WTC11 (cell line): ENCODE measurements around the gene MGAT3. TPM values are rescaled to one million over a fixed set of nuclear protein-coding genes. Genes with fewer than 3 reads are reported as not detected.

Experiments
- CBFB ChIP-seq: sonication (generic); formaldehyde crosslinking; IDR thresholded peaks from 2 replicates; pipeline ENCODE4 v1.8.1; 2022; ENCODE audit warnings: mild to moderate bottlenecking, low read depth, missing genetic modification reagents
- ERG ChIP-seq: fragments of 250-450 bp; sonication (Bioruptor Pico); IDR thresholded peaks from 2 replicates; pipeline ENCODE4 v1.8.0; 2021; ENCODE audit warnings: mild to moderate bottlenecking
- ESRRA ChIP-seq: sonication (generic); formaldehyde crosslinking; IDR thresholded peaks from 2 replicates; pipeline ENCODE4 v1.8.1; 2022; ENCODE audit warnings: mild to moderate bottlenecking, missing genetic modification reagents, borderline replicate concordance
- ETV6 ChIP-seq: sonication (generic); formaldehyde crosslinking; IDR thresholded peaks from 2 replicates; pipeline ENCODE4 v1.8.1; 2022; ENCODE audit warnings: mild to moderate bottlenecking, missing genetic modification reagents
- FOXP1 ChIP-seq: sonication (generic); formaldehyde crosslinking; IDR thresholded peaks from 2 replicates; pipeline ENCODE4 v1.8.0; 2022; ENCODE audit warnings: missing genetic modification reagents, mild to moderate bottlenecking, moderate library complexity, borderline replicate concordance
- KAT7 ChIP-seq: sonication (generic); formaldehyde crosslinking; IDR thresholded peaks from 2 replicates; pipeline ENCODE4 v1.8.1; 2023; ENCODE audit warnings: missing genetic modification reagents, mild to moderate bottlenecking, borderline replicate concordance
- MAX ChIP-seq: sonication (generic); formaldehyde crosslinking; IDR thresholded peaks from 2 replicates; pipeline ENCODE4 v1.8.0; 2022; ENCODE audit warnings: mild to moderate bottlenecking, missing genetic modification reagents
- NFYB ChIP-seq: sonication (generic); formaldehyde crosslinking; conservative IDR thresholded peaks from 2 replicates; pipeline ENCODE4 v1.8.0; 2022; ENCODE audit warnings: low read depth, missing genetic modification reagents
- NR2C2 ChIP-seq: sonication (generic); formaldehyde crosslinking; IDR thresholded peaks from 2 replicates; pipeline ENCODE4 v1.8.0; 2022; ENCODE audit warnings: mild to moderate bottlenecking, missing genetic modification reagents
- NR3C1 ChIP-seq: sonication (generic); formaldehyde crosslinking; conservative IDR thresholded peaks from 2 replicates; pipeline ENCODE4 v1.8.1; 2023; ENCODE audit warnings: low read depth, mild to moderate bottlenecking, missing genetic modification reagents
- PREB ChIP-seq: sonication (generic); formaldehyde crosslinking; IDR thresholded peaks from 2 replicates; pipeline ENCODE4 v1.8.1; 2022; ENCODE audit warnings: mild to moderate bottlenecking, missing genetic modification reagents, moderate library complexity, borderline replicate concordance
- RELA ChIP-seq: sonication (generic); formaldehyde crosslinking; IDR thresholded peaks from 2 replicates; pipeline ENCODE4 v1.8.1; 2022; ENCODE audit warnings: missing genetic modification reagents, mild to moderate bottlenecking, borderline replicate concordance
- SMAD3 ChIP-seq: sonication (generic); formaldehyde crosslinking; IDR thresholded peaks from 2 replicates; pipeline ENCODE4 v1.8.0; 2022; ENCODE audit warnings: missing genetic modification reagents, mild to moderate bottlenecking, borderline replicate concordance
- SOX15 ChIP-seq: fragments of 250-450 bp; sonication (Bioruptor Pico); IDR thresholded peaks from 2 replicates; pipeline ENCODE4 v1.9.0; 2021; ENCODE audit warnings: mild to moderate bottlenecking
- STAT6 ChIP-seq: sonication (generic); formaldehyde crosslinking; conservative IDR thresholded peaks from 2 replicates; pipeline ENCODE4 v1.8.1; 2023; ENCODE audit warnings: mild to moderate bottlenecking, low read depth, missing genetic modification reagents, moderate library complexity
- TP53 ChIP-seq: sonication (generic); formaldehyde crosslinking; IDR thresholded peaks from 2 replicates; pipeline ENCODE4 v1.8.1; 2023; ENCODE audit warnings: mild to moderate bottlenecking, missing genetic modification reagents
- ZBTB21 ChIP-seq: sonication (generic); formaldehyde crosslinking; IDR thresholded peaks from 2 replicates; pipeline ENCODE4 v1.8.1; 2023; ENCODE audit warnings: mild to moderate bottlenecking, missing genetic modification reagents, borderline replicate concordance
- ZNF396 ChIP-seq: fragments of 250-450 bp; sonication (Bioruptor Pico); IDR thresholded peaks from 2 replicates; pipeline ENCODE4 v1.8.0; 2021; ENCODE audit warnings: mild to moderate bottlenecking, moderate library complexity, borderline replicate concordance
- ZNF423 ChIP-seq: fragments of 250-450 bp; sonication (Bioruptor Pico); IDR thresholded peaks from 2 replicates; pipeline ENCODE4 v2.1.2; 2022; ENCODE audit warnings: mild to moderate bottlenecking, moderate library complexity
- ZNF532 ChIP-seq: fragments of 250-450 bp; sonication (Bioruptor Pico); IDR thresholded peaks from 2 replicates; pipeline ENCODE4 v1.9.0; 2021; ENCODE audit warnings: mild to moderate bottlenecking, borderline replicate concordance
- ZNF671 ChIP-seq: fragments of 250-450 bp; sonication (Bioruptor Pico); IDR thresholded peaks from 2 replicates; pipeline ENCODE4 v1.8.0; 2021; ENCODE audit warnings: mild to moderate bottlenecking
- total RNA-seq: library from RNA; stranded (reverse); gene quantifications from 3 replicates; pipeline ENCODE4 v1.2.3, GENCODE V29; 2021
- TF ChIP-seq, protein P1 (sequence below): sonication (generic); formaldehyde crosslinking; IDR thresholded peaks from 2 replicates; pipeline ENCODE4 v1.8.0; 2022; ENCODE audit warnings: mild to moderate bottlenecking, missing genetic modification reagents
- TF ChIP-seq, protein P2 (sequence below): sonication (generic); formaldehyde crosslinking; IDR thresholded peaks from 2 replicates; pipeline ENCODE4 v1.8.1; 2022; ENCODE audit warnings: mild to moderate bottlenecking, moderate library complexity, missing genetic modification reagents
- TF ChIP-seq, protein P3 (sequence below): sonication (generic); formaldehyde crosslinking; IDR thresholded peaks from 2 replicates; pipeline ENCODE4 v1.8.1; 2022; ENCODE audit warnings: missing genetic modification reagents, borderline replicate concordance

Gene MGAT3
- total RNA-seq, 1 experiment from 2014 or later, result 11.4 TPM

DNA sequence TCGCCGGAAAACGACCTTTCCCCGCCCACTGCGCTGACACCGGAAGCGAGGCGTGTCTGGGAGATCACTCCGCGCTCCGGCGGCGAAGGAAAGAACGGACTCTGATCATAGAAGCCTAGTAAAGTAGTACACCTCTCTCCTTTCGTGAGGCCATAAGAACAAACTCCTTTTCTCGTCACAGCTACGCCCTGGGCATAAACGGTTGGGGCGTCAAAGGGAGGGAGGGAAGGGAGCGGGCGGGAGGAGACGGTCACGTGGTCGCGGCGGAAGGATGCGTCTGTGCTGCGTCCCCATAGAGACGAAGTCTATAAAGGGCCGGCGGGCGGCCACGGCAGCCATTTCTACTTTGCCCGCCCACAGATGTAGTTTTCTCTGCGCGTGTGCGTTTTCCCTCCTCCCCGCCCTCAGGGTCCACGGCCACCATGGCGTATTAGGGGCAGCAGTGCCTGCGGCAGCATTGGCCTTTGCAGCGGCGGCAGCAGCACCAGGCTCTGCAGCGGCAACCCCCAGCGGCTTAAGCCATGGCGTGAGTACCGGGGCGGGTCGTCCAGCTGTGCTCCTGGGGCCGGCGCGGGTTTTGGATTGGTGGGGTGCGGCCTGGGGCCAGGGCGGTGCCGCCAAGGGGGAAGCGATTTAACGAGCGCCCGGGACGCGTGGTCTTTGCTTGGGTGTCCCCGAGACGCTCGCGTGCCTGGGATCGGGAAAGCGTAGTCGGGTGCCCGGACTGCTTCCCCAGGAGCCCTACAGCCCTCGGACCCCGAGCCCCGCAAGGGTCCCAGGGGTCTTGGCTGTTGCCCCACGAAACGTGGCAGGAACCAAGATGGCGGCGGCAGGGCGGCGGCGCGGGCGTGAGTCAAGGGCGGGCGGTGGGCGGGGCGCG, 63.7 kb downstream of the MGAT3 start, which contains the start of gene ATF4 (continued):
- TF ChIP-seq ZNF532 (CRISPR knock-in tag) (no peak), RELA (CRISPR knock-in tag) (no peak; the same call in 1 of the 2 replicates), ZNF671 (CRISPR knock-in tag) (peak; percentile 62; the same call in 1 of the 2 replicates), STAT6 (no peak), TP53 (peak; percentile 78), NFYB (CRISPR knock-in tag) (no peak), ETV6 (CRISPR knock-in tag) (peak; percentile 90), PREB (CRISPR knock-in tag) (0 out of 2 replicates have a peak, but pooled peaks have one; percentile 11), ZBTB21 (no peak), ESRRA (CRISPR knock-in tag) (peak; percentile 76; the same call in 1 of the 2 replicates), NR2C2 (CRISPR knock-in tag) (peak; percentile 33; the same call in 1 of the 2 replicates), NR3C1 (CRISPR knock-in tag) (peak; percentile 42; the same call in 1 of the 2 replicates), FOXP1 (peak; percentile 96), CBFB (CRISPR knock-in tag) (no peak), MAX (CRISPR knock-in tag) (peak; percentile 85), SOX15 (CRISPR knock-in tag) (no peak), ERG (CRISPR knock-in tag) (0 out of 2 replicates have a peak, but pooled peaks have one; percentile 43), ZNF423 (CRISPR knock-in tag) (no peak), KAT7 (CRISPR knock-in tag) (peak; percentile 99; the same call in 1 of the 2 replicates), ZNF396 (CRISPR knock-in tag) (no peak), SMAD3 (CRISPR knock-in tag) (no peak)
- TF ChIP-seq, protein P1, sequence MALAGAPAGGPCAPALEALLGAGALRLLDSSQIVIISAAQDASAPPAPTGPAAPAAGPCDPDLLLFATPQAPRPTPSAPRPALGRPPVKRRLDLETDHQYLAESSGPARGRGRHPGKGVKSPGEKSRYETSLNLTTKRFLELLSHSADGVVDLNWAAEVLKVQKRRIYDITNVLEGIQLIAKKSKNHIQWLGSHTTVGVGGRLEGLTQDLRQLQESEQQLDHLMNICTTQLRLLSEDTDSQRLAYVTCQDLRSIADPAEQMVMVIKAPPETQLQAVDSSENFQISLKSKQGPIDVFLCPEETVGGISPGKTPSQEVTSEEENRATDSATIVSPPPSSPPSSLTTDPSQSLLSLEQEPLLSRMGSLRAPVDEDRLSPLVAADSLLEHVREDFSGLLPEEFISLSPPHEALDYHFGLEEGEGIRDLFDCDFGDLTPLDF (CRISPR knock-in tag), result 0 out of 2 replicates have a peak, but pooled peaks have one; percentile 16
- TF ChIP-seq, protein P2, sequence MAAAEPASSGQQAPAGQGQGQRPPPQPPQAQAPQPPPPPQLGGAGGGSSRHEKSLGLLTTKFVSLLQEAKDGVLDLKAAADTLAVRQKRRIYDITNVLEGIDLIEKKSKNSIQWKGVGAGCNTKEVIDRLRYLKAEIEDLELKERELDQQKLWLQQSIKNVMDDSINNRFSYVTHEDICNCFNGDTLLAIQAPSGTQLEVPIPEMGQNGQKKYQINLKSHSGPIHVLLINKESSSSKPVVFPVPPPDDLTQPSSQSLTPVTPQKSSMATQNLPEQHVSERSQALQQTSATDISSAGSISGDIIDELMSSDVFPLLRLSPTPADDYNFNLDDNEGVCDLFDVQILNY (CRISPR knock-in tag), result peak; percentile 55
- TF ChIP-seq, protein P3, sequence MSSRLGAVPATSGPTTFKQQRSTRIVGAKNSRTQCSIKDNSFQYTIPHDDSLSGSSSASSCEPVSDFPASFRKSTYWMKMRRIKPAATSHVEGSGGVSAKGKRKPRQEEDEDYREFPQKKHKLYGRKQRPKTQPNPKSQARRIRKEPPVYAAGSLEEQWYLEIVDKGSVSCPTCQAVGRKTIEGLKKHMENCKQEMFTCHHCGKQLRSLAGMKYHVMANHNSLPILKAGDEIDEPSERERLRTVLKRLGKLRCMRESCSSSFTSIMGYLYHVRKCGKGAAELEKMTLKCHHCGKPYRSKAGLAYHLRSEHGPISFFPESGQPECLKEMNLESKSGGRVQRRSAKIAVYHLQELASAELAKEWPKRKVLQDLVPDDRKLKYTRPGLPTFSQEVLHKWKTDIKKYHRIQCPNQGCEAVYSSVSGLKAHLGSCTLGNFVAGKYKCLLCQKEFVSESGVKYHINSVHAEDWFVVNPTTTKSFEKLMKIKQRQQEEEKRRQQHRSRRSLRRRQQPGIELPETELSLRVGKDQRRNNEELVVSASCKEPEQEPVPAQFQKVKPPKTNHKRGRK (CRISPR knock-in tag), result no peak
